Stimulated activated CD4-positive, alpha-beta T cell treated with anti-CD3 and anti-CD28 coated beads, Interleukin-12 subunit alpha, Interleukin-12 subunit beta, amount 100 ng/mL, for 24 hours (primary cell): ENCODE measurements around the gene CD300E.
A peak's percentile ranks its signal among the peaks of the same experiment; 100 is the strongest.

Experiments used
- DNase-seq, 2 experiments: peaks; one replicate each; pipeline ENCODE4 v3.0.0-alpha.2; 2020; ENCODE audit warnings: low read depth in 2 of 2

The CD300E gene

GRCh38 chr17:74566132-74566753 lies 57.3 kb downstream of the CD300E start:
- peak in 1 of 2 experiments; percentile 28 for DNase-seq

GRCh38 chr17:74565126-74565525 lies 58.4 kb downstream of the CD300E start:
- DNase-seq: no peak

GRCh38 chr17:74563358-74563757 lies 60.2 kb downstream of the CD300E start:
- no peak for DNase-seq

- no peak for DNase-seq
These were observed 62.0 kb downstream of the CD300E start for GRCh38 chr17:74561586-74561985.
